Activated CD8-positive, alpha-beta T cell treated with anti-CD3 and anti-CD28 coated beads for 36 hours (primary cell): ENCODE results near the gene PSAPL1. TPM values are rescaled to one million over a fixed set of nuclear protein-coding genes. Genes with fewer than 3 reads are reported as not detected.

Experiments used
- ATAC-seq: fragments of 200-7000 bp; cut with Tn5 transposase; one replicate; pipeline ENCODE4 v1.10.0; 2021; ENCODE audit warnings: mild to moderate bottlenecking, moderate library complexity
- CTCF ChIA-PET: fragments of 350-600 bp; sonication (Branson Sonifier 250); formaldehyde crosslinking; loops from one replicate; lab custom pipeline; 2021; ENCODE audit warnings: antibody characterized with exemption; lab: Charles Lee
- POLR2A ChIA-PET: fragments of 350-600 bp; sonication (Branson Sonifier 250); formaldehyde crosslinking; loops from one replicate; lab custom pipeline; 2021; ENCODE audit warnings: antibody characterized with exemption; lab: Charles Lee
- DNase-seq: peaks from one replicate; pipeline ENCODE4 v3.0.0-alpha.2; 2020
- H3K27ac Mint-ChIP-seq: one replicate; pipeline ENCODE4 v1.8.0; 2021; ENCODE audit warnings: mild to moderate bottlenecking, mixed read lengths
- H3K27me3 Mint-ChIP-seq: one replicate; pipeline ENCODE4 v1.8.0; 2021; ENCODE audit warnings: mixed read lengths
- H3K36me3 Mint-ChIP-seq: one replicate; pipeline ENCODE4 v1.8.0; 2021; ENCODE audit warnings: low read depth, mixed read lengths
- H3K4me1 Mint-ChIP-seq: one replicate; pipeline ENCODE4 v1.8.0; 2021; ENCODE audit warnings: low read depth, mixed read lengths
- H3K4me3 Mint-ChIP-seq: one replicate; pipeline ENCODE4 v1.8.0; 2021; ENCODE audit warnings: mild to moderate bottlenecking, moderate library complexity, mixed read lengths
- H3K9me3 Mint-ChIP-seq: one replicate; pipeline ENCODE4 v1.8.0; 2021; ENCODE audit warnings: mixed read lengths
- intact Hi-C: fragments of 100-400 bp; cut with micrococcal nuclease; formaldehyde crosslinking; loops from one replicate; pipeline ENCODE4 v1.10.0; 2022
- total RNA-seq, 2 experiments: library from RNA; stranded (reverse); gene quantifications; one replicate each; pipeline ENCODE4 v1.2.3, GENCODE V29; 2021
- TF ChIP-seq, protein P1 (sequence below): fragments of 200-600 bp; IDR thresholded peaks from one replicate; pipeline ENCODE4 v1.8.0; 2022; ENCODE audit warnings: antibody characterized with exemption, mild to moderate bottlenecking

PSAPL1 gene
- total RNA-seq, 2 experiments from 2014 or later, result not detected

DNA sequence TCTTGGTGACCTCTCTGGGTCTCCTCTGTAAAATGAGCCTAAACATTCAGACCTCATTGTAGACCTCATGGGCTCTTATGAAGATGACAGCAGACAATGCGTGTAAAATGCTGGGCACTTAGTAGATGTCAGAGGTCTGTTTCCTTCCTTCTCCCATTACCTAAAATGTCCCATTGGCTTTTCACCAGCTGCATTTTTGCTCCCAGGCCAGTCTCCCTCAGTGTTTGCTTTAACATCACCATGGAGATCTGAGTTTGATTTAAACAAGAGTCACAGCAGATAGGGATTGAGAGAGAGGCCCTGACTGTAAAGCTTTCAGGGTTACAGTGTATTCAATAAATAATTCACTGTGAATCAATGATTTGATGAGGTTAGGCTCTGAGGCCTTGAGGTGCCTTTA, 24.3 kb downstream of the PSAPL1 start:
- Mint-ChIP-seq H3K4me1 (no peaks in the 10 kb centered on the region), H3K27me3 (peaks cover 11% of the 10 kb centered on the region), H3K9me3 (peaks cover 15% of the 10 kb centered on the region), H3K27ac (no peak overlapping the region), H3K36me3 (no peaks in the 10 kb centered on the region), H3K4me3 (no peak overlapping the region)
- intact Hi-C loops, result no loop called here
- DNase-seq (no peak), ATAC-seq (no peak)
- POLR2A ChIA-PET, result no interaction called here
- TF ChIP-seq, protein P1, sequence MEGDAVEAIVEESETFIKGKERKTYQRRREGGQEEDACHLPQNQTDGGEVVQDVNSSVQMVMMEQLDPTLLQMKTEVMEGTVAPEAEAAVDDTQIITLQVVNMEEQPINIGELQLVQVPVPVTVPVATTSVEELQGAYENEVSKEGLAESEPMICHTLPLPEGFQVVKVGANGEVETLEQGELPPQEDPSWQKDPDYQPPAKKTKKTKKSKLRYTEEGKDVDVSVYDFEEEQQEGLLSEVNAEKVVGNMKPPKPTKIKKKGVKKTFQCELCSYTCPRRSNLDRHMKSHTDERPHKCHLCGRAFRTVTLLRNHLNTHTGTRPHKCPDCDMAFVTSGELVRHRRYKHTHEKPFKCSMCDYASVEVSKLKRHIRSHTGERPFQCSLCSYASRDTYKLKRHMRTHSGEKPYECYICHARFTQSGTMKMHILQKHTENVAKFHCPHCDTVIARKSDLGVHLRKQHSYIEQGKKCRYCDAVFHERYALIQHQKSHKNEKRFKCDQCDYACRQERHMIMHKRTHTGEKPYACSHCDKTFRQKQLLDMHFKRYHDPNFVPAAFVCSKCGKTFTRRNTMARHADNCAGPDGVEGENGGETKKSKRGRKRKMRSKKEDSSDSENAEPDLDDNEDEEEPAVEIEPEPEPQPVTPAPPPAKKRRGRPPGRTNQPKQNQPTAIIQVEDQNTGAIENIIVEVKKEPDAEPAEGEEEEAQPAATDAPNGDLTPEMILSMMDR, result no peak
- CTCF ChIA-PET, result no interaction called here

DNA sequence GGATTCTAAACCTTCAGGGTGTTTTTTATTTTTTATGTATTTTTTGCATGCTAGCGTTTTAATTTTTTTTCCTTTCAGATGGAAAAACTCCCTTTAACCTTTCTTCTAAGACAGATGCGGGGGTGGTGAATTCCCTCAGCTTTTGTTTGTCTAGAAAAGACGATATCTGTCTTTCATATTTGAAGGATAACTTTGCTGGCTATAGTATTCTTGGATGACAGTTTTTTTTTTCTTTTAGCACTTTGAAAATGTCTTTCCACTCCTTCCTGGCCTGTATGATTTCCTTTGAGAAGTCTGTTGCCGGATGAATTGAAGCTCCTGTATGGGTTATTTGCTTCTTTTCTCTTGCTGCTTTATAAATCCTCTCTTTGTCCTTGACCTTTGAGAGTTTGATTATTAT, 26.6 kb downstream of the PSAPL1 start:
- Mint-ChIP-seq H3K4me1 (no peaks in the 10 kb centered on the region), H3K9me3 (peaks cover 15% of the 10 kb centered on the region), H3K4me3 (no peak overlapping the region), H3K27me3 (peaks cover 4% of the 10 kb centered on the region), H3K27ac (no peak overlapping the region), H3K36me3 (no peaks in the 10 kb centered on the region)
- ChIA-PET POLR2A (no interaction called here), CTCF (interaction anchor here (0.6 kb wide), 1 partner anchor 106 kb away, joined by 5 read pairs; no protein-coding TSS in a partner anchor)
- TF ChIP-seq, protein P1, result no peak
- DNase-seq, result no peak
- intact Hi-C loops, result no loop called here
- ATAC-seq, result no peak

DNA sequence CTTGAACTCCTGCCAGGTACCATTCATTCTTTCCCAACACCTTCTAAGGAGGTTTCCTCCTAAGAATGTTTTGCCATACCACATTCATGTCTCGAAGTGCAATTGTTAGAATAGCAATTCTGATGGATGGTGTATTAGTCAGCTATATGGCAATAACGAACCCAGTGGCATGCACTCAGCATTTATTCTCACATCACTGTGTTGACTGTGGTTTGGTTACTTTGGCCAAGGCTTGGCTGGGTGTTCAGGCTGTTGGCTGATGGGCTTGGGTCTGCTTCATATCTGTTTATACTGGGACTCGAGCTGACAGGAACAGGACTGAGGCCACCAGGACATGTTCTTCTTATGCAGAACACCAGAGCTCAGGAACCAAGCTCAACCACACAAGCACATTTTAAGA, 31.7 kb downstream of the PSAPL1 start:
- no peak for ATAC-seq

DNA sequence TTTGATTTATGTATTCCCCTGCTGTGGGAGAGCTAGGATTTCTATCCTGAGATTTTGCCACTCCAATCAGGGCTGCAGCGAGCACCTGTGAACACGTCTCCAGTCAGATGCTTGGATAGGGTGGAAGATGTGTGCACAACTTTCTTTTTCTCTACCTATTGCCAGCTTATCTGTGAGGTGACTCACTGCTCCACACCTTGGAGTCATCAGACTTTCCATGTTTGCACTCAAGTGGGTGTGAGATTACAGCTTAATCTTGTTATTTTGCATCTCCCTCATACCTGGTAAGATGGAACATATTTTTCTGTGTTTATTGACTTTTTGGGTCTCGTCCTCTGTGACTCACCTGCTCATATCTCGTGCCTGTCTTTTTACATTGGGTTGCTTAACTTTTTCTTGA, 32.2 kb downstream of the PSAPL1 start:
- Mint-ChIP-seq H3K4me3 (no peak overlapping the region), H3K27me3 (peaks cover 16% of the 10 kb centered on the region), H3K36me3 (no peaks in the 10 kb centered on the region), H3K9me3 (peaks cover 4% of the 10 kb centered on the region), H3K27ac (no peak overlapping the region), H3K4me1 (no peaks in the 10 kb centered on the region)
- ATAC-seq (no peak), DNase-seq (no peak)
- TF ChIP-seq, protein P1, result no peak
- intact Hi-C loops, result no loop called here
- ChIA-PET POLR2A (no interaction called here), CTCF (interaction anchor here (1.2 kb wide), 1 partner anchor 332 kb away, joined by 3 read pairs; no protein-coding TSS in a partner anchor)

More for the DNA sequence above, 31.7 kb downstream of the PSAPL1 start:
- Mint-ChIP-seq H3K27ac (no peak overlapping the region), H3K4me3 (no peak overlapping the region), H3K27me3 (peaks cover 16% of the 10 kb centered on the region), H3K9me3 (peaks cover 4% of the 10 kb centered on the region), H3K36me3 (no peaks in the 10 kb centered on the region), H3K4me1 (no peaks in the 10 kb centered on the region)
- POLR2A ChIA-PET, result no interaction called here
- CTCF ChIA-PET, result interaction anchor here (1.2 kb wide), 1 partner anchor 332 kb away, joined by 3 read pairs; no protein-coding TSS in a partner anchor
- no peak for DNase-seq
- TF ChIP-seq, protein P1, result no peak
- intact Hi-C loops, result no loop called here

DNA sequence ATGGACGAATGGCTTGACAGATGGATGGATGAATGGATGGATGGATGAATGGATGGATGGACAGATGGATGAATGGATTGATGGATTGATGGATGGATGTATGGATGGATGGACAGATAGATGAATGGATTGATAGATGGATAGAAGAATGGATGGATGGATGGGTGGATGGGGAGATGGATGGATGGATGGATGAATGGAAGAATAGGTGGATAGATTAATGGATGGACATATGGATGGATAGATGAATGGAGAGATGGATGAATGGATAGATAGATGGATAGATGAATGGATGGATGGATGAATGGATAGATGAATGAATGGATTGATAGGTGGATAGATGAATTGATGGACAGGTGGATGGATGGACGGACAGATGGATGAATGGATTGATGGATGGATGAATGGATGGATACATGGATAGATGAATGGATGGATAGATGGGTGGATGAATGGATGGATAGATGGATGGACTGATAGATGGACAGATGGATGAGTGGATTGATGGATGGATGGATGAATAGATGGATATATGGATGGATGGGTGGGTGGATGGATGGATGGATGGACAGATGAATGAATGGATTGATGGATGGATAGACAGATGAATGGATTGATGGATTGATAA, 33.9 kb downstream of the PSAPL1 start:
- no peak for DNase-seq
- ATAC-seq, result no peak
- Mint-ChIP-seq H3K9me3 (peaks cover 2% of the 10 kb centered on the region), H3K4me1 (no peaks in the 10 kb centered on the region), H3K4me3 (no peak overlapping the region), H3K27me3 (peaks cover 13% of the 10 kb centered on the region), H3K36me3 (no peaks in the 10 kb centered on the region), H3K27ac (no peak overlapping the region)
- ChIA-PET CTCF (no interaction called here), POLR2A (no interaction called here)
- TF ChIP-seq, protein P1, result no peak
- intact Hi-C loops, result no loop called here
